ENCODE measurements around the gene CHMP2A.

- TF ChIP-seq CTCF (IDR thresholded peaks at IDR 0.05) (no peak), EZH2 (IDR thresholded peaks at IDR 0.05; ENCODE audit: borderline replicate concordance, insufficient read depth, low read depth, low read length, poor library complexity, severe bottlenecking) (no peak)
These were observed 34.7 kb downstream of the CHMP2A start for GRCh38 chr19:58520257-58520599.

Measured in B cell (primary cell).